Peyer's patch (tissue), 4 donors: Measurements from ENCODE around the gene GBE1. TPM values are rescaled to one million over a fixed set of nuclear protein-coding genes. Genes with fewer than 3 reads are reported as not detected.

Experiments
- DNase-seq, 3 donors: peaks; one replicate each; pipeline ENCODE4 v3.0.0-alpha.2; 2017 to 2019
- H3K27ac ChIP-seq, 4 donors: fragments of 200-600 bp; sonication (generic); one replicate each; pipeline ENCODE4 v1.5.1; 2016 to 2019
- H3K27me3 ChIP-seq, 2 donors: fragments of 200-600 bp; sonication (generic); one replicate each; pipeline ENCODE4 v1.5.1; 2019
- H3K36me3 ChIP-seq, 3 donors: fragments of 200-600 bp; sonication (generic); one replicate each; pipeline ENCODE4 v1.5.1; 2016 to 2019
- H3K4me1 ChIP-seq, 4 donors: fragments of 200-600 bp; sonication (generic); one replicate each; pipeline ENCODE4 v1.5.1; 2016 to 2019
- H3K4me3 ChIP-seq, 4 donors: fragments of 200-600 bp; sonication (generic); 1 replicate in 3 of 4; 2 replicates in 1 of 4; pipeline ENCODE4 v1.5.1; 2016 to 2019; ENCODE audit warnings: mild to moderate bottlenecking in 1 of 4
- H3K9me3 ChIP-seq, 4 donors: fragments of 200-600 bp; sonication (generic); one replicate each; pipeline ENCODE4 v1.5.1; 2016 to 2019; ENCODE audit warnings: mild to moderate bottlenecking in 1 of 4
- POLR2A ChIP-seq, 2 donors: fragments of 450-650 bp; IDR thresholded peaks; one replicate each; pipeline ENCODE4 v1.5.1; 2017; ENCODE audit warnings: antibody characterized with exemption in 2 of 2, mild to moderate bottlenecking in 2 of 2, moderate library complexity in 2 of 2
- total RNA-seq, 4 donors: library from RNA; depleted of rRNA; stranded (reverse); fragments of >200 nt; gene quantifications; one replicate each; pipeline ENCODE4 v1.1.0, GENCODE V29; 2016
- TF ChIP-seq, protein P1 (sequence below), 6 experiments: fragments of 450-650 bp in 4 of 6; fragments of 200-600 bp in 2 of 6; sonication (generic) in 1 of 6; IDR thresholded peaks; one replicate each; pipeline ENCODE4 v1.5.1; 2017 to 2019; ENCODE audit warnings: antibody characterized with exemption in 6 of 6, mild to moderate bottlenecking in 3 of 6, moderate library complexity in 1 of 6

The GBE1 gene
- total RNA-seq, 4 donors from 2014 or later, result 15.5 to 31.4 (median 20.0) TPM

DNA sequence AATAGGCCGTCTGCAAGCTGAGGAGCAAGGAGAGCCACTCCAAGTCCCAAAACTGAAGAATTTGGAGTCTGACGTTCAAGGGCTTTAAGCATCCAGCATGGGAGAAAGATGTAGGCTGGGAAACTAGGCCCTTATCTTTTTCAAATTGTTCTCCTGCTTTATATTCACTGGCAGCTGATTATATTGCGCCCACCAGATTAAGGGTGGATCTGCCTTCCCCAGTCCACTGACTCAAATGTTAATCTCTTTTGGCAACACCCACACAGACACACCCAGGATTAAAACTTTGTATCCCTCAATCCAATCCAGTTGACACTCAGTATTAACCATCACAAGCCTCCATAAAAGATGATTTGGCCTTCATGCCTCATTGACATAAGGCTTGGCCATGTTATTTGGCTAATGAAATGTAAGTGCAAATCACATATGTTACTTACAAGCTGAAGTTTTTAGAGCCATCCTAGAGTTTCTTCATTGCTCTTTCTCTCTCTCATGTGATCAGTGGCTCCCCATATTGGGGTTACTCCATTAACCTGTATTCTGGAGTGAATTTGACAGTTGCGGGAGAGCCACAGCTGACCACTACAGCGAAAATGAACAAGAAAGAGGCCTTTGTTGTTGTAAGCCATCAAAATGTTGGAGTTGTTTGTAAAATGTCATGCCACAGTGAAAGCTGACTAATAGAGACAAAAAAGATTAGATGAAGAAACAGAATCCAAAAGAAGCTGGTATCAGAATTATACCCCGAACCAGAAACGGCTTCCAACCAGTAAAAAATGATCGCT, 61.7 kb downstream of the GBE1 start:
- Histone ChIP-seq H3K36me3 (no peaks in the 10 kb centered on the region), H3K9me3 (no peaks in the 10 kb centered on the region)
- DNase-seq, result no peak

DNA sequence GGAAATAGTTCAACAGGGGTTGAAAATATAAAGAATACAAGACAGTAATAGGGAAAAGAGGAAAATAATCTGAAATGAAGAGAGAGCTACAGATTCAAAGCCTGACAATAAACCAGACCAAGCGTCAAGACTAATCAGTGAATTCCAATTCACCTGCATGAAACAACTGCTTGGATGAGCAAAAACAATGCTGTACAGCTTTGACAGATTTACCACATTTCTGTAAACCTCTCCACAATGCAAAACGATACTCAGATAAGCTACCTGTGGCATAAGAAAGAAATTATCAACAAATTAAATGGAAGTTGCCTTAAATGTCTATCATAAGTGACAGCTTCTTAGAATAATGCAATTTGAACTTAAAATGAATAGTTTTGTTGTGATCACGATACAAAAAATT, 65.4 kb downstream of the GBE1 start:
- Histone ChIP-seq H3K4me1 (no peaks in the 10 kb centered on the region), H3K9me3 (no peaks in the 10 kb centered on the region), H3K27ac (no peak overlapping the region), H3K36me3 (no peaks in the 10 kb centered on the region), H3K27me3 (no peaks in the 10 kb centered on the region), H3K4me3 (no peak overlapping the region)
- DNase-seq, result no peak
- TF ChIP-seq, protein P1, sequence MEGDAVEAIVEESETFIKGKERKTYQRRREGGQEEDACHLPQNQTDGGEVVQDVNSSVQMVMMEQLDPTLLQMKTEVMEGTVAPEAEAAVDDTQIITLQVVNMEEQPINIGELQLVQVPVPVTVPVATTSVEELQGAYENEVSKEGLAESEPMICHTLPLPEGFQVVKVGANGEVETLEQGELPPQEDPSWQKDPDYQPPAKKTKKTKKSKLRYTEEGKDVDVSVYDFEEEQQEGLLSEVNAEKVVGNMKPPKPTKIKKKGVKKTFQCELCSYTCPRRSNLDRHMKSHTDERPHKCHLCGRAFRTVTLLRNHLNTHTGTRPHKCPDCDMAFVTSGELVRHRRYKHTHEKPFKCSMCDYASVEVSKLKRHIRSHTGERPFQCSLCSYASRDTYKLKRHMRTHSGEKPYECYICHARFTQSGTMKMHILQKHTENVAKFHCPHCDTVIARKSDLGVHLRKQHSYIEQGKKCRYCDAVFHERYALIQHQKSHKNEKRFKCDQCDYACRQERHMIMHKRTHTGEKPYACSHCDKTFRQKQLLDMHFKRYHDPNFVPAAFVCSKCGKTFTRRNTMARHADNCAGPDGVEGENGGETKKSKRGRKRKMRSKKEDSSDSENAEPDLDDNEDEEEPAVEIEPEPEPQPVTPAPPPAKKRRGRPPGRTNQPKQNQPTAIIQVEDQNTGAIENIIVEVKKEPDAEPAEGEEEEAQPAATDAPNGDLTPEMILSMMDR (IDR thresholded peaks at IDR 0.05), result no peak
- no peak for TF ChIP-seq POLR2A (IDR thresholded peaks at IDR 0.05)

More for the DNA sequence above, 61.7 kb downstream of the GBE1 start:
- H3K4me3 ChIP-seq, result no peak overlapping the region
- H3K27ac ChIP-seq, result no peak overlapping the region
- TF ChIP-seq, protein P1 (IDR thresholded peaks at IDR 0.05), result no peak
- no peak for TF ChIP-seq POLR2A (IDR thresholded peaks at IDR 0.05)
- no peaks in the 10 kb centered on the region for H3K27me3 ChIP-seq
- H3K4me1 ChIP-seq, result no peaks in the 10 kb centered on the region

DNA sequence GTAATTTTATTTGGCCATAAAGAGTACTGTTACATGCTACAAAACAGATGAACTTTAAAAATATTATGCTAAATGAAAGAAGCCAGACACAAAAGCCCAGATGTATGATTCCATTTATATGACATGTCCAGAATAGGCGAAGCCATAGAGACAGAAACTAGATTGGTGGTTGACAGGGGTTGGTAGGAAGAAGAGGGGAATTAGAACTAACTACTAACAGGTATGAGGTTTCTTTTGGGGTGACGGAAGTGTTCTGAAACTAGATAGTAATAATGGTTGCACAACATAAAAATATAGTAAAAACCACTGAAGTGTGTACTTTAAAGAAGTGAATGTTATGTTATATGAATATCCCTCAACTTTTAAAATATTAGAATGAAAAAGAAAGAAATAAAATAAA, 66.1 kb downstream of the GBE1 start:
- no peaks in the 10 kb centered on the region for H3K9me3 ChIP-seq
- DNase-seq, result no peak
- H3K4me3 ChIP-seq, result no peak overlapping the region
- H3K36me3 ChIP-seq, result no peaks in the 10 kb centered on the region
- TF ChIP-seq POLR2A (IDR thresholded peaks at IDR 0.05), result no peak
- TF ChIP-seq, protein P1 (IDR thresholded peaks at IDR 0.05), result no peak
- H3K4me1 ChIP-seq, result no peaks in the 10 kb centered on the region
- no peak overlapping the region for H3K27ac ChIP-seq
- H3K27me3 ChIP-seq, result no peaks in the 10 kb centered on the region

DNA sequence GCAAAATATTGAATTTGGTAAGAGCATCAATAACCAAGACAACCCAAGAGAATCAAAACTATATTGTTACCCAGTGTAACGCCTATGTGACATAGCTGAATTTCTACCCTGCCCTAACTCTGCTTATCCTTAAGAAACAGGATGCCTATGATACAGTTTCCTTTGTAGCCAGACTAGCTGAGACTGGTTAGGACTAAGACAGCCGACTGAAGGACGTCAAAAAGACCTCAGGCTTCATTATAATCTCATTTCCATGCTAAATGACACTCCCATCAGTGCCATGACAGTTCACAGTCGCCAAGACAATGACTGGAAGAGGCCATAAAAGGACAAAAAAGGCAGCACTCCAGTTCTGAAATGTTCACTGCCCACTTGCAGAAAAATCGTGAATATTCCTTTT, 66.8 kb downstream of the GBE1 start:
- H3K9me3 ChIP-seq, result no peaks in the 10 kb centered on the region
- H3K4me1 ChIP-seq, result no peaks in the 10 kb centered on the region
- no peaks in the 10 kb centered on the region for H3K27me3 ChIP-seq
- no peak for DNase-seq
- H3K27ac ChIP-seq, result no peak overlapping the region
- TF ChIP-seq, protein P1 (IDR thresholded peaks at IDR 0.05), result no peak
- no peak for TF ChIP-seq POLR2A (IDR thresholded peaks at IDR 0.05)
- no peak overlapping the region for H3K4me3 ChIP-seq
- H3K36me3 ChIP-seq, result no peaks in the 10 kb centered on the region

DNA sequence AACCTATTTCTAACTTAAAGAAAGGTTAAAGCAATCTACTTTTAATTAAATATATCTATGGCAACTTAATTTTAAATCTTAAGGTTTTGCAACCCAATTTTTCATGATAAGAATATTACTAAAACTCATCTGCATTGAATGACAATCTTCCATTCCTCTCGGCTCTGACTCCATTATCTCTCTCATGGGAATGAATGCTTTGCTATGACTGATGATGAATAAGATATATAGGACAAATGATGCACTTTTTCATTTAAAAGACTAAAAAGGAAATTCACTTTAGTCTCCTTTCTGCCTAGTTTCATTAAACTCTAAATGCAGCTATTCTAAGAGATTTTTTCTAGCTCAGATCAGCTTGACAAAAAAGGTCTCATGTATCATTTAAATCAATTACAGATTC, 68.7 kb downstream of the GBE1 start:
- TF ChIP-seq, protein P1 (IDR thresholded peaks at IDR 0.05), result no peak
- no peak for TF ChIP-seq POLR2A (IDR thresholded peaks at IDR 0.05)
- Histone ChIP-seq H3K9me3 (no peaks in the 10 kb centered on the region), H3K27ac (no peak overlapping the region), H3K36me3 (no peaks in the 10 kb centered on the region), H3K4me3 (no peak overlapping the region), H3K27me3 (no peaks in the 10 kb centered on the region), H3K4me1 (no peaks in the 10 kb centered on the region)
- no peak for DNase-seq
